ENCODE results near the gene OR4D9. TPM values are rescaled to one million over a fixed set of nuclear protein-coding genes. Genes with fewer than 3 reads are reported as not detected.

Gene OR4D9
- total and polyA plus RNA-seq, 2 of the 8 experiments (the other 6 are each of a cell fraction or from before 2014, with no cell fraction given) = not detected

DNA sequence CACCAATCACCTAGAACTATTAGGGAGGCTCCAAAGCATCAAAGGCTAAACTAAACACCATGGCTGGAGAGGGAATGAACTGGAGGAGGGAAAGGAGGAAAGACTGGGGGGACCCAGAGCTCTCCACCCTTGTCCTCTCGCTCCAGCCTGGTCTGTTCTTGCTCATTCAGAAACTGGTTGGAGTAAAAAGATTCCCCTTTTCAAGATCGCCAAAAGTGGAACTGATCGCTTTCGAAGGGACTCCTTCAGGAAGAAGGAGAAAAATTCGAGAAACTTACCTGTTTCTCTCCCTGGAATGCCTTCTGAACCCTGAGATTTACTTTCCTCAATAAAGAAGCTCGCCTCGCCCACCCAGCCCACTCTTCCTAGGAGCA lies 46.9 kb downstream of the OR4D9 start (continued):
- no peak for TF ChIP-seq SRF (IDR thresholded peaks at IDR 0.05; ENCODE audit: low read depth, low read length)
- TF ChIP-seq SIRT6 (IDR thresholded peaks at IDR 0.05; ENCODE audit: low read length) = no peak

Measured in H1 (cell line).